Panc1 (cell line): ENCODE data around the gene LRBA. TPM values are rescaled to one million over a fixed set of nuclear protein-coding genes. Genes with fewer than 3 reads are reported as not detected.

ENCODE experiments used
- ATAC-seq: fragments of 200-7000 bp; cut with Tn5 transposase; 2 replicates; pipeline ENCODE4 v1.9.1; 2020; ENCODE audit warnings: mild to moderate bottlenecking, moderate library complexity
- BruUV-seq: library from RNA; stranded (reverse); fragments of 400-500 nt; replicated peaks from 2 replicates; lab custom pipeline; 2021; lab: Mats Ljungman, UMichigan
- CTCF ChIA-PET: fragments of 300-600 bp; sonication (Branson Sonifier 250); formaldehyde crosslinking; loops from one replicate; lab custom pipeline; 2022; ENCODE audit warnings: antibody characterized with exemption; lab: Charles Lee
- POLR2A ChIA-PET: fragments of 300-600 bp; sonication (Branson Sonifier 250); formaldehyde crosslinking; loops from one replicate; lab custom pipeline; 2022; ENCODE audit warnings: antibody characterized with exemption; lab: Charles Lee
- DNase-seq: peaks from one replicate; pipeline ENCODE4 v3.0.0-alpha.2; 2010; ENCODE audit warnings: low read depth, low spot score
- H3K27ac ChIP-seq: 2 replicates; pipeline ENCODE4 v1.5.1; 2011; ENCODE audit warnings: mild to moderate bottlenecking, low read length, inconsistent platforms
- H3K27me3 ChIP-seq: fragments of 200-500 bp; sonication (Bioruptor generic); 2 replicates; pipeline ENCODE4 v1.6.0; 2014; ENCODE audit warnings: low read length, inconsistent platforms; ENCODE audit not compliant: control insufficient read depth, insufficient read depth
- H3K36me3 ChIP-seq: fragments of 200-500 bp; sonication (Bioruptor generic); 2 replicates; pipeline ENCODE4 v1.5.1; 2014; ENCODE audit warnings: inconsistent platforms, mild to moderate bottlenecking, low read length, moderate library complexity; ENCODE audit not compliant: control insufficient read depth, insufficient read depth
- H3K4me1 ChIP-seq: 2 replicates; pipeline ENCODE4 v1.5.1; 2011; ENCODE audit warnings: inconsistent platforms, mild to moderate bottlenecking, low read length, moderate library complexity; ENCODE audit not compliant: control insufficient read depth, insufficient read depth
- H3K4me3 ChIP-seq, 2 experiments: 2 replicates each; pipeline ENCODE4 v1.5.1; 2011 to 2012; ENCODE audit warnings: low read depth in 2 of 2, low read length in 2 of 2, mild to moderate bottlenecking in 2 of 2, inconsistent platforms in 1 of 2, moderate library complexity in 1 of 2
- H3K9me3 ChIP-seq: fragments of 200-500 bp; sonication (Bioruptor generic); 2 replicates; pipeline ENCODE4 v1.5.1; 2014; ENCODE audit warnings: low read depth, mild to moderate bottlenecking, inconsistent platforms, low read length, moderate library complexity; ENCODE audit not compliant: control insufficient read depth, insufficient read depth
- POLR2AphosphoS5 ChIP-seq: IDR thresholded peaks from 2 replicates; pipeline ENCODE4 v1.6.1; 2012; ENCODE audit warnings: mild to moderate bottlenecking, low read depth, low read length, moderate library complexity
- SIN3A ChIP-seq: IDR thresholded peaks from 2 replicates; pipeline ENCODE4 v1.6.1; 2012; ENCODE audit warnings: low read depth, mild to moderate bottlenecking, low read length, moderate library complexity, borderline replicate concordance; ENCODE audit not compliant: insufficient read depth
- TCF7L2 ChIP-seq: IDR thresholded peaks from 2 replicates; pipeline ENCODE4 v1.6.1; 2011; ENCODE audit warnings: mild to moderate bottlenecking, low read depth, low read length, inconsistent platforms
- in situ Hi-C: cut with HindIII; loops from 2 replicates; pipeline ENCODE4 v1.10.0; 2016; ENCODE audit warnings: low sequenced_read_pairs, low pct_unique_long_range_greater_than_20kb
- intact Hi-C: fragments of 100-400 bp; cut with micrococcal nuclease; formaldehyde crosslinking; loops from one replicate; pipeline ENCODE4 v1.10.0; 2022; ENCODE audit not compliant: unreplicated experiment
- total RNA-seq: library from RNA; stranded (reverse); gene quantifications from one replicate; pipeline ENCODE4 v1.2.1, GENCODE V29; 2021; ENCODE audit not compliant: unreplicated experiment
- TF ChIP-seq, protein P1 (sequence below): fragments of 450-650 bp; IDR thresholded peaks from 2 replicates; pipeline ENCODE4 v1.5.1; 2017; ENCODE audit warnings: mild to moderate bottlenecking
- TF ChIP-seq, protein P2 (sequence below), 2 experiments: IDR thresholded peaks; 2 replicates each; pipeline ENCODE4 v1.6.1; 2011 to 2012; ENCODE audit warnings: low read depth in 2 of 2, control low read depth in 1 of 2, low read length in 1 of 2, mild to moderate bottlenecking in 1 of 2, moderate library complexity in 1 of 2; ENCODE audit not compliant: insufficient read depth in 1 of 2

Gene LRBA
- total RNA-seq, 1 experiment from 2014 or later: 26.4 TPM

DNA sequence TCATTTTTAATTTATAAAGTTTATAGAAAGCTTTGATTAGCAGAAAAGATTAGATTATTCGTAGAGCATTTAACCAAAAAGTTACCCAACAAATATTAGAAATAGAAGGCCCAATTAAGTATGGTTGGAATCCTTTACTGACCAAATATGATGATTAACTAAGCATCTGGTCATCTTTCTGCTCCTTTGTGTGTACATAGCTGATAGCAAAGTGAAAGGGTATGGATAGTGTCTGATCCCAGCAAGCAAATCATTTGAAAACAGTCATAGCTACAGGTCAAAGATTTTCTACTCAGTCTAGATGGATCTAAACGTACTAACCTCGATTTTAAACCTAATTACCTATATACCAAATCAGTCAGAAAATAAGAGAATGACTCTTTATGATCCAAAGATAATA is 440.4 kb downstream of the LRBA start:
- DNase-seq (no peak), ATAC-seq (no peak)
- Histone ChIP-seq H3K4me1 (no peaks in the 10 kb centered on the region; the same call in 1 of the 2 replicates), H3K4me3 (no peak overlapping the region), H3K36me3 (no peaks in the 10 kb centered on the region), H3K27ac (no peak overlapping the region), H3K9me3 (no peaks in the 10 kb centered on the region), H3K27me3 (no peaks in the 10 kb centered on the region)
- intact Hi-C loops (no loop called here), in situ Hi-C loops (no loop called here)
- POLR2A ChIA-PET: no interaction called here
- no TSS peak for BruUV-seq
- TF ChIP-seq SIN3A (no peak), POLR2AphosphoS5 (no peak), TCF7L2 (no peak)
- TF ChIP-seq, protein P1, sequence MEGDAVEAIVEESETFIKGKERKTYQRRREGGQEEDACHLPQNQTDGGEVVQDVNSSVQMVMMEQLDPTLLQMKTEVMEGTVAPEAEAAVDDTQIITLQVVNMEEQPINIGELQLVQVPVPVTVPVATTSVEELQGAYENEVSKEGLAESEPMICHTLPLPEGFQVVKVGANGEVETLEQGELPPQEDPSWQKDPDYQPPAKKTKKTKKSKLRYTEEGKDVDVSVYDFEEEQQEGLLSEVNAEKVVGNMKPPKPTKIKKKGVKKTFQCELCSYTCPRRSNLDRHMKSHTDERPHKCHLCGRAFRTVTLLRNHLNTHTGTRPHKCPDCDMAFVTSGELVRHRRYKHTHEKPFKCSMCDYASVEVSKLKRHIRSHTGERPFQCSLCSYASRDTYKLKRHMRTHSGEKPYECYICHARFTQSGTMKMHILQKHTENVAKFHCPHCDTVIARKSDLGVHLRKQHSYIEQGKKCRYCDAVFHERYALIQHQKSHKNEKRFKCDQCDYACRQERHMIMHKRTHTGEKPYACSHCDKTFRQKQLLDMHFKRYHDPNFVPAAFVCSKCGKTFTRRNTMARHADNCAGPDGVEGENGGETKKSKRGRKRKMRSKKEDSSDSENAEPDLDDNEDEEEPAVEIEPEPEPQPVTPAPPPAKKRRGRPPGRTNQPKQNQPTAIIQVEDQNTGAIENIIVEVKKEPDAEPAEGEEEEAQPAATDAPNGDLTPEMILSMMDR: no peak
- TF ChIP-seq, protein P2, sequence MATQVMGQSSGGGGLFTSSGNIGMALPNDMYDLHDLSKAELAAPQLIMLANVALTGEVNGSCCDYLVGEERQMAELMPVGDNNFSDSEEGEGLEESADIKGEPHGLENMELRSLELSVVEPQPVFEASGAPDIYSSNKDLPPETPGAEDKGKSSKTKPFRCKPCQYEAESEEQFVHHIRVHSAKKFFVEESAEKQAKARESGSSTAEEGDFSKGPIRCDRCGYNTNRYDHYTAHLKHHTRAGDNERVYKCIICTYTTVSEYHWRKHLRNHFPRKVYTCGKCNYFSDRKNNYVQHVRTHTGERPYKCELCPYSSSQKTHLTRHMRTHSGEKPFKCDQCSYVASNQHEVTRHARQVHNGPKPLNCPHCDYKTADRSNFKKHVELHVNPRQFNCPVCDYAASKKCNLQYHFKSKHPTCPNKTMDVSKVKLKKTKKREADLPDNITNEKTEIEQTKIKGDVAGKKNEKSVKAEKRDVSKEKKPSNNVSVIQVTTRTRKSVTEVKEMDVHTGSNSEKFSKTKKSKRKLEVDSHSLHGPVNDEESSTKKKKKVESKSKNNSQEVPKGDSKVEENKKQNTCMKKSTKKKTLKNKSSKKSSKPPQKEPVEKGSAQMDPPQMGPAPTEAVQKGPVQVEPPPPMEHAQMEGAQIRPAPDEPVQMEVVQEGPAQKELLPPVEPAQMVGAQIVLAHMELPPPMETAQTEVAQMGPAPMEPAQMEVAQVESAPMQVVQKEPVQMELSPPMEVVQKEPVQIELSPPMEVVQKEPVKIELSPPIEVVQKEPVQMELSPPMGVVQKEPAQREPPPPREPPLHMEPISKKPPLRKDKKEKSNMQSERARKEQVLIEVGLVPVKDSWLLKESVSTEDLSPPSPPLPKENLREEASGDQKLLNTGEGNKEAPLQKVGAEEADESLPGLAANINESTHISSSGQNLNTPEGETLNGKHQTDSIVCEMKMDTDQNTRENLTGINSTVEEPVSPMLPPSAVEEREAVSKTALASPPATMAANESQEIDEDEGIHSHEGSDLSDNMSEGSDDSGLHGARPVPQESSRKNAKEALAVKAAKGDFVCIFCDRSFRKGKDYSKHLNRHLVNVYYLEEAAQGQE (IDR thresholded peaks at IDR 0.05; ENCODE audit: insufficient read depth in 1 of 2, low read depth in 2 of 2, low read length in 1 of 2): no peak
- CTCF ChIA-PET: no interaction called here

DNA sequence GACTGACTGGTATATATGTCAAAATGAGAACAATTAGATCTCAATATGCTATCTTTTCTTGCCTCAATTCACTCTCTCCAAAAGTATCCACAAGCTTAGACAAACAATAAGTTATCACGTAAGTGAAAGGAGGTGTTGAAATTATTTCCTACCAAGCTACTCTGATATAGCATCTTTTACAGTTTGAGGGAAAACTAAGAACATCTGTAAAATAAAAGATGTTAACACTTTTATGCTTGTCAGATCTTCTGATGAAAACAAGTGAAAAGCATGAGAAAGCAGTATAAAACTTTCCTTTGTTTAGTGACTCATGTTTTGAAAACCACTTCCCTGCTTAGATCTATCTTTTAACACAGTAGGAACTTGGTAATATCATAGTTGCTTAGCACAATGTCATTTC is 441.6 kb downstream of the LRBA start:
- H3K36me3 ChIP-seq: no peaks in the 10 kb centered on the region
- DNase-seq: peak; percentile 7
- ATAC-seq: no peak
- no peaks in the 10 kb centered on the region; the same call in 1 of the 2 replicates for H3K4me1 ChIP-seq
- ChIA-PET POLR2A (no interaction called here), CTCF (no interaction called here)
- H3K27ac ChIP-seq: no peak overlapping the region
- intact Hi-C loops: no loop called here
- in situ Hi-C loops: no loop called here
- H3K27me3 ChIP-seq: no peaks in the 10 kb centered on the region
- no peak for TF ChIP-seq TCF7L2
- TF ChIP-seq, protein P2 (IDR thresholded peaks at IDR 0.05; ENCODE audit: insufficient read depth in 1 of 2, low read depth in 2 of 2, low read length in 1 of 2): no peak
- TF ChIP-seq, protein P1: no peak
- no peak for TF ChIP-seq SIN3A
- no peak for TF ChIP-seq POLR2AphosphoS5
- no TSS peak for BruUV-seq
- H3K4me3 ChIP-seq: no peak overlapping the region
- H3K9me3 ChIP-seq: no peaks in the 10 kb centered on the region
